Esophagus squamous epithelium (tissue), 4 donors: ENCODE measurements around the gene HYPK.

ENCODE experiments used
- POLR2A ChIP-seq, 4 donors: fragments of 450-650 bp; IDR thresholded peaks; one replicate each; pipeline ENCODE4 v1.6.1; 2017; ENCODE audit warnings: antibody characterized with exemption in 4 of 4, mild to moderate bottlenecking in 4 of 4, moderate library complexity in 3 of 4
- TF ChIP-seq, protein P1 (sequence below), 6 experiments: fragments of 450-650 bp in 4 of 6; fragments of 200-600 bp in 2 of 6; sonication (generic) in 2 of 6; IDR thresholded peaks; one replicate each; pipeline ENCODE4 v1.5.1; 2016 to 2019; ENCODE audit warnings: antibody characterized with exemption in 6 of 6, mild to moderate bottlenecking in 4 of 6, moderate library complexity in 4 of 6

GRCh38 chr15:43762824-43763223 is 37.6 kb upstream of the HYPK start:
- TF ChIP-seq, protein P1, sequence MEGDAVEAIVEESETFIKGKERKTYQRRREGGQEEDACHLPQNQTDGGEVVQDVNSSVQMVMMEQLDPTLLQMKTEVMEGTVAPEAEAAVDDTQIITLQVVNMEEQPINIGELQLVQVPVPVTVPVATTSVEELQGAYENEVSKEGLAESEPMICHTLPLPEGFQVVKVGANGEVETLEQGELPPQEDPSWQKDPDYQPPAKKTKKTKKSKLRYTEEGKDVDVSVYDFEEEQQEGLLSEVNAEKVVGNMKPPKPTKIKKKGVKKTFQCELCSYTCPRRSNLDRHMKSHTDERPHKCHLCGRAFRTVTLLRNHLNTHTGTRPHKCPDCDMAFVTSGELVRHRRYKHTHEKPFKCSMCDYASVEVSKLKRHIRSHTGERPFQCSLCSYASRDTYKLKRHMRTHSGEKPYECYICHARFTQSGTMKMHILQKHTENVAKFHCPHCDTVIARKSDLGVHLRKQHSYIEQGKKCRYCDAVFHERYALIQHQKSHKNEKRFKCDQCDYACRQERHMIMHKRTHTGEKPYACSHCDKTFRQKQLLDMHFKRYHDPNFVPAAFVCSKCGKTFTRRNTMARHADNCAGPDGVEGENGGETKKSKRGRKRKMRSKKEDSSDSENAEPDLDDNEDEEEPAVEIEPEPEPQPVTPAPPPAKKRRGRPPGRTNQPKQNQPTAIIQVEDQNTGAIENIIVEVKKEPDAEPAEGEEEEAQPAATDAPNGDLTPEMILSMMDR (IDR thresholded peaks at IDR 0.05): no peak
- no peak for TF ChIP-seq POLR2A (IDR thresholded peaks at IDR 0.05)
